Measurements from ENCODE around the gene MTUS2.

The MTUS2 gene

GRCh38 chr13:29024783-29025182 is 204.6 kb downstream of the MTUS2 start:
- no peak for DNase-seq (ENCODE audit: low spot score)

- DNase-seq (ENCODE audit: low spot score): no peak
Observed at GRCh38 chr13:29028868-29029267, 208.7 kb downstream of the MTUS2 start.

GRCh38 chr13:29038700-29039099 is 218.6 kb downstream of the MTUS2 start:
- DNase-seq (ENCODE audit: low spot score): no peak

GRCh38 chr13:29039212-29039611 is 219.1 kb downstream of the MTUS2 start:
- no peak for DNase-seq (ENCODE audit: low spot score)

- no peak for DNase-seq (ENCODE audit: low spot score)
Observed at GRCh38 chr13:29046588-29046987, 226.4 kb downstream of the MTUS2 start.

GRCh38 chr13:29049524-29049923 is 229.4 kb downstream of the MTUS2 start:
- DNase-seq (ENCODE audit: low spot score): no peak

- DNase-seq (ENCODE audit: low spot score): no peak
Observed at GRCh38 chr13:29050719-29051118, 230.6 kb downstream of the MTUS2 start.

GRCh38 chr13:29059800-29060199 is 239.7 kb downstream of the MTUS2 start:
- DNase-seq (ENCODE audit: low spot score): no peak

- DNase-seq (ENCODE audit: low spot score): no peak
Observed at GRCh38 chr13:29065142-29065541, 245.0 kb downstream of the MTUS2 start.

GRCh38 chr13:29067306-29067945 is 247.3 kb downstream of the MTUS2 start:
- DNase-seq (ENCODE audit: low spot score): no peak

- no peak for DNase-seq (ENCODE audit: low spot score)
Observed at GRCh38 chr13:29073755-29074154, 253.6 kb downstream of the MTUS2 start.

GRCh38 chr13:29077051-29077813 is 257.1 kb downstream of the MTUS2 start:
- no peak for DNase-seq (ENCODE audit: low spot score)

- DNase-seq (ENCODE audit: low spot score): no peak
Observed at GRCh38 chr13:29081036-29081435, 260.9 kb downstream of the MTUS2 start.

- no peak for DNase-seq (ENCODE audit: low spot score)
Observed at GRCh38 chr13:29081697-29082440, 261.7 kb downstream of the MTUS2 start.

- no peak for DNase-seq (ENCODE audit: low spot score)
Observed at GRCh38 chr13:29099781-29100406, 279.8 kb downstream of the MTUS2 start.

- no peak for DNase-seq (ENCODE audit: low spot score)
Observed at GRCh38 chr13:29100758-29101157, 280.6 kb downstream of the MTUS2 start.

- DNase-seq (ENCODE audit: low spot score): no peak
Observed at GRCh38 chr13:29101409-29101808, 281.3 kb downstream of the MTUS2 start.

- DNase-seq (ENCODE audit: low spot score): no peak
Observed at GRCh38 chr13:29101905-29102304, 281.8 kb downstream of the MTUS2 start.

GRCh38 chr13:29103065-29103800 is 283.1 kb downstream of the MTUS2 start:
- no peak for DNase-seq (ENCODE audit: low spot score)

GRCh38 chr13:29104461-29104860 is 284.3 kb downstream of the MTUS2 start:
- no peak for DNase-seq (ENCODE audit: low spot score)

- DNase-seq (ENCODE audit: low spot score): no peak
Observed at GRCh38 chr13:29105779-29106178, 285.6 kb downstream of the MTUS2 start.

- DNase-seq (ENCODE audit: low spot score): no peak
Observed at GRCh38 chr13:29106651-29107050, 286.5 kb downstream of the MTUS2 start.
